Esophagus muscularis mucosa (tissue), 3 donors: Measurements from ENCODE around the gene MOBP.

Source experiments
- POLR2A ChIP-seq: fragments of 450-650 bp; IDR thresholded peaks from one replicate; pipeline ENCODE4 v1.6.1; 2017; ENCODE audit warnings: antibody characterized with exemption, moderate library complexity, mild to moderate bottlenecking, low read depth
- TF ChIP-seq, protein P1 (sequence below), 3 experiments: fragments of 200-600 bp in 2 of 3; fragments of 450-650 bp in 1 of 3; sonication (generic) in 2 of 3; IDR thresholded peaks; one replicate each; pipeline ENCODE4 v1.5.1; 2017 to 2019; ENCODE audit warnings: antibody characterized with exemption in 3 of 3, mild to moderate bottlenecking in 2 of 3, moderate library complexity in 1 of 3

DNA sequence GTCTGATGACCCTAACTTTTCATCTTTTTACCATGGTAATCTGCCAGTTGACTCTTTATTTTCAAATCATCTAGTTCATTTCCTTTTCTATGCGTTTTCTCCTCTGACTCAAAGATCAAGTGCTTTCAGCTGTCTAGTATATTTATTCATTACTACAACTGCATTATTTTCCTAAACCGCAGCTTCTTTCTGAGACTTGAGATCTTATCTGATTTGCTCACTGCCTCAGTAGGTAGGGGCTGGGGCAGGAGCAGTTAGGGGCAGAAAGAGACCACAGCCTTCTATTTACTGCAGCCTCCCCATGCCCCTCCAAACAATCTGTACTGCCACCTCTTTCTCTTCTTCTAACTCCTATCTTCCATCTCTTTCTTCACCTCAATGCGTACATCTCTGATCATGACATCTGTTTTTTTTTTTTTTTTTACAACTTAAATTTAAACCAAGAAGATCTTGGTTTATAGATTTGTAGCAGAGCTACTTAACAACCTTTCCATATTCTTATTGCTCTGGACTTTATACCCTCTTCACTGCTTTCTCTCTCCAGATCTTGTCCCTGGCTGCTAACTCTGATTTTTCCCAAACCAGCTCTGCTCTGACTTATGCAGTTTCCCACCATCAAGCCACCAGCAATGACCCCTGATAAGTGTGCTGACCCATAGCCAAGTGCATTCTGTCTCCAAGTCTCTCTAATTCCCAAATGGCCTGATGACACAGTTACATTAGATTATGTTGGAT lies 52.2 kb downstream of the MOBP start:
- TF ChIP-seq, protein P1, sequence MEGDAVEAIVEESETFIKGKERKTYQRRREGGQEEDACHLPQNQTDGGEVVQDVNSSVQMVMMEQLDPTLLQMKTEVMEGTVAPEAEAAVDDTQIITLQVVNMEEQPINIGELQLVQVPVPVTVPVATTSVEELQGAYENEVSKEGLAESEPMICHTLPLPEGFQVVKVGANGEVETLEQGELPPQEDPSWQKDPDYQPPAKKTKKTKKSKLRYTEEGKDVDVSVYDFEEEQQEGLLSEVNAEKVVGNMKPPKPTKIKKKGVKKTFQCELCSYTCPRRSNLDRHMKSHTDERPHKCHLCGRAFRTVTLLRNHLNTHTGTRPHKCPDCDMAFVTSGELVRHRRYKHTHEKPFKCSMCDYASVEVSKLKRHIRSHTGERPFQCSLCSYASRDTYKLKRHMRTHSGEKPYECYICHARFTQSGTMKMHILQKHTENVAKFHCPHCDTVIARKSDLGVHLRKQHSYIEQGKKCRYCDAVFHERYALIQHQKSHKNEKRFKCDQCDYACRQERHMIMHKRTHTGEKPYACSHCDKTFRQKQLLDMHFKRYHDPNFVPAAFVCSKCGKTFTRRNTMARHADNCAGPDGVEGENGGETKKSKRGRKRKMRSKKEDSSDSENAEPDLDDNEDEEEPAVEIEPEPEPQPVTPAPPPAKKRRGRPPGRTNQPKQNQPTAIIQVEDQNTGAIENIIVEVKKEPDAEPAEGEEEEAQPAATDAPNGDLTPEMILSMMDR (IDR thresholded peaks at IDR 0.05) = no peak
- TF ChIP-seq POLR2A = no peak
